ENCODE results near the gene SFXN3.
"Not testable (repeated sequence)": the region's sequence is repeated elsewhere in the genome, so short reads cannot be mapped to it uniquely, and the experiment has no call there.

SFXN3 gene

GRCh38 chr10:101033276-101033675, 2.2 kb downstream of the SFXN3 start:
- Histone ChIP-seq H3K9ac (ENCODE audit: low read length) (no peak overlapping the region), H3K27ac (ENCODE audit: low read depth, low read length) (no peak overlapping the region), H3K9me3 (ENCODE audit: insufficient read depth, low read length) (no peaks in the 10 kb centered on the region), H3F3A (ENCODE audit: insufficient read depth) (no peaks in the 10 kb centered on the region), H3K9me2 (replicated peaks; ENCODE audit: insufficient read depth, low read length) (no peaks in the 10 kb centered on the region), H3K4me2 (ENCODE audit: low read depth, low read length, poor library complexity, severe bottlenecking) (no peak overlapping the region), H3K4me3 (ENCODE audit: insufficient read depth, low read length, poor library complexity, severe bottlenecking) (no peak overlapping the region), H3K36me3 (ENCODE audit: low read length) (no peaks in the 10 kb centered on the region), H3K27me3 (ENCODE audit: low read length) (no peaks in the 10 kb centered on the region), H4K20me1 (ENCODE audit: low read depth, low read length) (no peaks in the 10 kb centered on the region), H2AFZ (ENCODE audit: low read depth, low read length, severe bottlenecking) (no peak overlapping the region), H3K79me2 (ENCODE audit: insufficient read depth, low read length) (no peaks in the 10 kb centered on the region)
- TF ChIP-seq EZH2phosphoT487 (conservative IDR thresholded peaks at IDR 0.05; ENCODE audit: low read length) (no peak), CTCF (IDR thresholded peaks at IDR 0.05; ENCODE audit: insufficient read depth, low read length, poor library complexity, severe bottlenecking) (no peak)

GRCh38 chr10:101034404-101034803, 3.4 kb downstream of the SFXN3 start:
- H3K36me3 ChIP-seq (ENCODE audit: low read length); H3K79me2 ChIP-seq (ENCODE audit: insufficient read depth, low read length); H3K4me3 ChIP-seq (ENCODE audit: insufficient read depth, low read length, poor library complexity, severe bottlenecking); H3F3A ChIP-seq (ENCODE audit: insufficient read depth); H3K27ac ChIP-seq (ENCODE audit: low read depth, low read length); H4K20me1 ChIP-seq (ENCODE audit: low read depth, low read length); H3K27me3 ChIP-seq (ENCODE audit: low read length); H2AFZ ChIP-seq (ENCODE audit: low read depth, low read length, severe bottlenecking); H3K9ac ChIP-seq (ENCODE audit: low read length); H3K9me2 ChIP-seq (replicated peaks; ENCODE audit: insufficient read depth, low read length); H3K9me3 ChIP-seq (ENCODE audit: insufficient read depth, low read length); H3K4me2 ChIP-seq (ENCODE audit: low read depth, low read length, poor library complexity, severe bottlenecking): not testable (repeated sequence)

- TF ChIP-seq CTCF (IDR thresholded peaks at IDR 0.05; ENCODE audit: insufficient read depth, low read length, poor library complexity, severe bottlenecking) (no peak), EZH2phosphoT487 (conservative IDR thresholded peaks at IDR 0.05; ENCODE audit: low read length) (no peak)
- H3K9me3 ChIP-seq (ENCODE audit: insufficient read depth, low read length) = no peaks in the 10 kb centered on the region
- H2AFZ ChIP-seq (ENCODE audit: low read depth, low read length, severe bottlenecking) = no peak overlapping the region
- H3K9me2 ChIP-seq (replicated peaks; ENCODE audit: insufficient read depth, low read length) = no peaks in the 10 kb centered on the region
- no peak overlapping the region for H3K4me2 ChIP-seq (ENCODE audit: low read depth, low read length, poor library complexity, severe bottlenecking)
- no peaks in the 10 kb centered on the region for H4K20me1 ChIP-seq (ENCODE audit: low read depth, low read length)
- no peaks in the 10 kb centered on the region for H3F3A ChIP-seq (ENCODE audit: insufficient read depth)
- H3K27ac ChIP-seq (ENCODE audit: low read depth, low read length) = no peak overlapping the region
- no peak overlapping the region for H3K4me3 ChIP-seq (ENCODE audit: insufficient read depth, low read length, poor library complexity, severe bottlenecking)
- H3K79me2 ChIP-seq (ENCODE audit: insufficient read depth, low read length) = no peaks in the 10 kb centered on the region
- no peaks in the 10 kb centered on the region for H3K27me3 ChIP-seq (ENCODE audit: low read length)
- H3K36me3 ChIP-seq (ENCODE audit: low read length) = no peaks in the 10 kb centered on the region
- no peak overlapping the region for H3K9ac ChIP-seq (ENCODE audit: low read length)
Measured at GRCh38 chr10:101035314-101035713, 4.3 kb downstream of the SFXN3 start.

DNA sequence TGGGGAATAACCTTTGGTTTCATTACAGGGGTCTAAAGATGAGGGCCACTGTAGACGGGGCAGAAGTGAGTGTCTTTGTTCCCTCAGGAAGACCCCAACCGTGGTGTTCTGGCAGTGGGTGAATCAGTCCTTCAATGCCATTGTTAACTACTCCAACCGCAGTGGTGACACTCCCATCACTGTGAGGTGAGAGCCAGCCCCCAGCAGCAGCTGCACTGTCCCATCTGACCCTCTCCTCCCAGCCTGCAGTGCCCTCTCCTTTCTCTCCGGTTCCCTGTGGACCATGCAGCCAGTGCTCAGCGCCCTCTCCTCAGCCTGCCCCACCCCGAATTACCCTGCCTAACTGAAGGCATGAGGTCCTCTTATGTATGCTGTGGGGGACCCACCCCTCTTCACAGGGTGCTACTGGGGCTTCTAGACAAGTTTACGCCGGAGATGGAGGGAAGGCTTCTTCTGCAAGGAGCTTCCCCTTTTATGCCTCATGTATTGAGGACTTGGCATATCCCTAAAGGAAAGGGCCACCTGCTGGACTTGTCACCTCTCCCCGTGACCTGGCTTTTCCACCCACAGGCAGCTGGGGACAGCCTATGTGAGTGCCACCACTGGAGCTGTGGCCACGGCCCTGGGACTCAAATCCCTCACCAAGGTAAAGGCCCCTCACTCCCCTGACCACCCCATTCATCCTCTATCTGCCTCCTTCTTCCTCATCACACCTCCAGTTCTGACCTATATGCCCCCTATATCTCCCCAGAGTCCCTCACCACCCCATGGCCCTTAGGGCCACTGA, 5.1 kb downstream of the SFXN3 start:
- H4K20me1 ChIP-seq (ENCODE audit: low read depth, low read length) = no peaks in the 10 kb centered on the region
- H3K36me3 ChIP-seq (ENCODE audit: low read length) = no peaks in the 10 kb centered on the region
- no peak overlapping the region for H3K27ac ChIP-seq (ENCODE audit: low read depth, low read length)
- H3K9me3 ChIP-seq (ENCODE audit: insufficient read depth, low read length) = no peaks in the 10 kb centered on the region
- H3K4me3 ChIP-seq (ENCODE audit: insufficient read depth, low read length, poor library complexity, severe bottlenecking) = no peak overlapping the region
- no peaks in the 10 kb centered on the region for H3F3A ChIP-seq (ENCODE audit: insufficient read depth)
- TF ChIP-seq CTCF (IDR thresholded peaks at IDR 0.05; ENCODE audit: insufficient read depth, low read length, poor library complexity, severe bottlenecking) (no peak), EZH2phosphoT487 (conservative IDR thresholded peaks at IDR 0.05; ENCODE audit: low read length) (no peak)
- H2AFZ ChIP-seq (ENCODE audit: low read depth, low read length, severe bottlenecking) = no peak overlapping the region
- no peaks in the 10 kb centered on the region for H3K27me3 ChIP-seq (ENCODE audit: low read length)
- no peaks in the 10 kb centered on the region for H3K79me2 ChIP-seq (ENCODE audit: insufficient read depth, low read length)
- no peaks in the 10 kb centered on the region for H3K9me2 ChIP-seq (replicated peaks; ENCODE audit: insufficient read depth, low read length)
- H3K4me2 ChIP-seq (ENCODE audit: low read depth, low read length, poor library complexity, severe bottlenecking) = no peak overlapping the region
- H3K9ac ChIP-seq (ENCODE audit: low read length) = no peak overlapping the region
